NK-92 treated with Interleukin-12 subunit alpha and Interleukin-12 subunit beta, amount 100 ng/mL, for 24 hours (cell line): Measurements from ENCODE around the gene IQSEC2.

Experiments
- DNase-seq: peaks from one replicate; lab custom pipeline; 2025; lab: John Stamatoyannopoulos, UW

The IQSEC2 gene

GRCh38 chrX:53244610-53245009, 36.8 kb downstream of the IQSEC2 start:
- no peak for DNase-seq

DNA sequence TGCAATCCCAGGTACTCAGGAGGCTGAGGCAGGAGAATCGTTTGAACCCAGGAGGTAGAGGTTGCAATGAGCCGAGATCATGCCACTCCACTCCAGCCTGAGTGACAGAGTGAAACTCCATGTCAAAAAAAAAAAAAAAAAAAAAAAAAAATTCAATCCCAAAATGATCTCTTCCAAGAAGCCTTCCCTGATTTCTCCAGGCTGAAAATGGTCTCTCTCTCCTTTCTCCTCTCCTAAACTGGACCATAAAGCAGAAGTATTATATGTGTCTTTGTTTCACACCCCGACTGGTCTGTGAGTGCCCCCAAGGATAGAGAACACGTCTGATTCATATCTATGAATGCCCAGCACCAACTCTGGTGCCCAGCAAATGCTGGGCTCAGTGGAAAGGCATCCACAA, 39.1 kb downstream of the IQSEC2 start:
- DNase-seq, result no peak

- DNase-seq, result no peak
Observed at GRCh38 chrX:53241558-53241957, 39.8 kb downstream of the IQSEC2 start.

- DNase-seq, result no peak
Observed at GRCh38 chrX:53239474-53239873, 41.9 kb downstream of the IQSEC2 start.

GRCh38 chrX:53237056-53237455, 44.3 kb downstream of the IQSEC2 start:
- no peak for DNase-seq

DNA sequence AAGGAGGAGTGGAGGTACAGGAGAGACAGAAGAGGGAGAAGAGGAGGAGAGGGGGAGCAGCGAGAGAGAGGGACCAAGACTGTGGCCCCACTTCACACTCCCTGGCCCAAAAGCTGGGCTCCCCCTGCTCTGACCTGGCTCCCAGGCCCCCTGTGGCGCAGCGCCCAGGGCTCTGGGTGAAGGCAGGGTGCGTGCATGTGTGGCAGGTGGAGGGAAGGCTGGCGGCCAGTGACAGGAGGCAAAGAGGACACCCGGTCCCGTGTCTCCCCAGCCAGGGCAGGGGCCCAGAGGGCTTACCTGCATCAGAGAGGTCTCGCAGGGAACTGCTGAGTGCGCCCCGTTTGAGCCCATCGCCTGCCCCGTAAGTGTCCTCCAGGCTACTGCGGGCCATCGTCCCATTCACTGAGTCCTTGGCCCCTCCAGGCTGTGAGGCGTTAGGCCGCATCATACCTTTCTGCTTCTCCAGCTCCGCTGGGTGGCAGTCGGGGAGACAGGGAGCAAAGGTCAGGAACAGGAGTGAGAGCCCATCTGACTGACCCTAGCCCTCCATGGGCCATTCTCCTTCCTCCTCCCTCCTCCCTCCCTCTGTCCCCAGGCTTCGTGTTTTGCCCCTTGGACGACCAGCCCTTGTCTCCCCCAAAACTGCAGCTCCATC, 45.2 kb downstream of the IQSEC2 start:
- no peak for DNase-seq

DNA sequence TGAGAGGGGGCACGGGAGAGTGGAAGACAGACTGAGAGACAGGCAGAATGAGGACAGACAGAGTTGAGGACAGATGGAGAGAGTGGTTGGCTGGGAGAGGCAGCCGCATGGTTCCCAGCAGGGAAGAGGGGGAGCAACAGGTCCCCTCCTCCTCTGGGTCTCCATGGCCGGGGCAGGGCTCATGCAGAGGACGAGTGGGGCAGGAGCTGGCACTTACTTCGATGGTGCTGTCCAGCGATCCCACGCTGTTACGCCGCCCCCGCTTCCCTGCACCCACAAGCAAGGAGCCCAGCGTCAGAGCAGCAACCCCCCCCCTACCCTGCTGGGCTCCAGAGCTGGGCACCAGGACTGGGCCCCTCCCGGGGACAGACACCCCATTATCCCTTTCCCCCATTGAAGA, 45.8 kb downstream of the IQSEC2 start:
- DNase-seq, result no peak

DNA sequence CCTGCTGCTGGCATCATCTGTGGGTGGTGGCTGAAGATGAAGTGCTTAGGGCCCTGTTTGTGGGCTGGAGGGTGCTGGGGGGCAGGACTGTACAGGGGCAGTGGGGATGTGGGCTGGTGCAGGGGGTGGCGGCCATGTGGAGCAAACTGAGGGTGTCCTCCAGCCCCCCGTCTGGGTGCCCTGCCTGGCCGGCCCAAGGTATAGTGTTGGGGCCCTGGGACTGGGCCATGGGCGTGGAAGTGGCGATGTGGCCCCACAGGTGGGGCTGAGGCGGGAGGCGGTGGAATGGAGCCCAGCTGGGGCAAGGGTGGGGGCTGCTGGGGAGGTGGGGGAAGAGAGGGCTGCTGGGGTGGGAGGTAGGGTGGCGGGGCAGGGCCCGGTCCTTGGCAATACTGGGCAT, 46.9 kb downstream of the IQSEC2 start:
- DNase-seq, result no peak

- DNase-seq, result no peak
Observed at GRCh38 chrX:53233536-53233935, 47.8 kb downstream of the IQSEC2 start.

DNA sequence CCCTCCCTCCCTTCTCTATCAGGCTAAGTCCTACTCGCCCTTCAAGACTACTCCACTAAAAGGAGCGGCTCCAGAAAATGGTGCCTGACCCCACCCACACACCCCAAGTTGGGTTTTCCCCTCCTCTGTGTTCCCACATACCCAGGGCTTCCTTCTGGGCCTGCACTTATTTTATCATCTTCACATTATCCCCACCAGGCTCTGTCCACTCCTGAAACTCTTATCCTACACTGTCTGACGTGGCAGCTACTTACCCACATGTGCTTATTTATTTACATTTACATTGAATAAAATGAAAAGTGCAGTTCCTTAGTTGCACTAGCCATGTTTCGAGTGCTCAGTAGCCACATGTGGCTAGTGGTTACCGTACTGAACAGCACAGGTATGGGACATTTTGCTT, 51.3 kb downstream of the IQSEC2 start:
- no peak for DNase-seq

- no peak for DNase-seq
Observed at GRCh38 chrX:53227224-53227765, 54.1 kb downstream of the IQSEC2 start.

DNA sequence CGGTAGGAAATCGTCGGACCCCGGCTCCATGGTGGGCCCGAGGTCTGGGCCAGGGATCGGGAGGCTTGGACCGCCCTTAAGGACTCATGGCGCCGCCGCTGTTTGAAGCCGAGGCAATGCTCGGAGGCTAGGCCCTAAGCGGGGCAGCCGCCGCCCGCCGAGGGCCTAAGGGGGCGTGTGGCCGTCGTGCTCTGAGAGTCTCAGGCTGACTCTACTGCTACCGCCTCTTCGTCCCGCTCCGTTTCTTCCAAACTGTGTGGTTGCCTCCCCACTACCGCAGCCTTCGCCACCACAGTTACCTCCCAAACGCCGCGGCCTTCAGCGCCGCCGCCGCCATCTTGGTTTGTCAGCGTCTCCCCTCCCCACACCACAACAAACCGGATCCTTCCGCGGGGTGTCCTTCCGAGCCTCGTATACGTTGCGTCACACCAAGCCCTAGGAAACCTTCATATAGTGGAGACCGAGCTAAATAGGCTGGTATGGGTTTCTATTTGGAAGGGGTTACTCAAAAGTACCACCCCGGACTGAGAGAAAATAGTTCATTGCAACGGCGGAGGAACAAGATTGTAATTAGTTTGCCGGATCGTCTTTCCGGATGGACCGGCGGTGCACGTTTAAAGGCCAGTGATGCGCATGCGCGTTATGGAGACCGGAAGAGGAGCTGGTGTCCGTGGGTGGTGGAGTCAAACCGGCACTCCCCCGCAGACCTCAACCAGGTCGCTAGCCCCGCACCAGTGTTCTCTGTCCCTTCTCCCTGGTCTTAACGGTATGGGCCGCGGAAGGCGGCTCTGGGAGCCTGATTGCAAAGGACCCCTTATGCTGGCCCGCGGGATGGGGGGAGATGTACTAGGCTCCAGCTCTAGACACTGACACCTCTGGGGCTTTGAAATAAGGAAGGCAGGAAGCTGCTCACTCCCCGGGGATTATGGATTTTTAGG, 56.3 kb downstream of the IQSEC2 start, which contains the start of gene KDM5C:
Gene KDM5C (minus strand): TSS at position 348 of the 938 bp plus-strand sequence. CDS start 318 bp downstream, at position 30.
- peak; percentile 79 for DNase-seq

GRCh38 chrX:53223955-53224859, 57.2 kb downstream of the IQSEC2 start:
- no peak for DNase-seq

- no peak for DNase-seq
Observed at GRCh38 chrX:53223068-53223693, 58.2 kb downstream of the IQSEC2 start.
